Suppressor macrophage (primary cell): ENCODE results near the gene ETS1.
A peak's percentile ranks its signal among the peaks of the same experiment; 100 is the strongest.

Experiments used
- DNase-seq, 4 experiments: peaks; one replicate each; pipeline ENCODE4 v3.0.0-alpha.2; 2020 to 2022

Gene ETS1

DNA sequence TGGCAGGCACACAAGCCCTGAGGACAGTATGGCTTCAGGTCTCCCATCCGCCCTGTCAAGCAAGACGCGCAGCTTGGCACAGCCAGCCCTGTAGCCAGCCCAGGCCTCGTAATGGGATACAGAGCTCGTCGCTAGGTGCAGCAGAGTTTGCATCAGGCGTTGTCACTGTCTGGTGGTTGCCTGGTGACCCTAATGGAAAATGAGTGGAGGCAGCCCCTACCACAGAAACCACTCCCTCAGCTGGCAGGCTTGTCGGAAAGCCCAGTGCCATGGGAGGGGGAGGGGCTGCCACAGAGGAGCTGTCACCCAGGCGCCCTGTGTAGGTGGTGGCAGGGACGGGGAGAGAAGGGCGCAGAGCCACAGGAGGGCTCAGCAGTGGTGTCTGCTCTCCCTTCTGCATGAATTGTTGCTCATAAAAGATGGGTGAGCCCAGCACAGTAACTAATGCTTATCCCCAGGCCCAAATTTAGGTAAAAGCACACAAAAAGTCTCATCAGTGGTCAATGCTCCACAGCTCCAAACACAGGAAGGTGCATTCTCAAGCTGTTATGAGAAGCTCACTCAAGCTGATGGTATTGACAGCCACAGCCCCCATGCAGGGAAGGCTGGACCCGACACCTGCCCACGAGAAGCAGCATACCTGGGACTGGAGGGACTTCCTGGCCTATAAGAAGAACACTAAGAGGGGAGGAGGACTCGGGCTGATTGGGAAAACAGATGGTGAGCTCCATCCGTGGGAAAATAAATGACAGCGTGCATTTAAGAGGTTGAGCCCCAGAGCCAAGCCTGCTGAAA, 164.6 kb downstream of the ETS1 start:
- DNase-seq, result no peak

DNA sequence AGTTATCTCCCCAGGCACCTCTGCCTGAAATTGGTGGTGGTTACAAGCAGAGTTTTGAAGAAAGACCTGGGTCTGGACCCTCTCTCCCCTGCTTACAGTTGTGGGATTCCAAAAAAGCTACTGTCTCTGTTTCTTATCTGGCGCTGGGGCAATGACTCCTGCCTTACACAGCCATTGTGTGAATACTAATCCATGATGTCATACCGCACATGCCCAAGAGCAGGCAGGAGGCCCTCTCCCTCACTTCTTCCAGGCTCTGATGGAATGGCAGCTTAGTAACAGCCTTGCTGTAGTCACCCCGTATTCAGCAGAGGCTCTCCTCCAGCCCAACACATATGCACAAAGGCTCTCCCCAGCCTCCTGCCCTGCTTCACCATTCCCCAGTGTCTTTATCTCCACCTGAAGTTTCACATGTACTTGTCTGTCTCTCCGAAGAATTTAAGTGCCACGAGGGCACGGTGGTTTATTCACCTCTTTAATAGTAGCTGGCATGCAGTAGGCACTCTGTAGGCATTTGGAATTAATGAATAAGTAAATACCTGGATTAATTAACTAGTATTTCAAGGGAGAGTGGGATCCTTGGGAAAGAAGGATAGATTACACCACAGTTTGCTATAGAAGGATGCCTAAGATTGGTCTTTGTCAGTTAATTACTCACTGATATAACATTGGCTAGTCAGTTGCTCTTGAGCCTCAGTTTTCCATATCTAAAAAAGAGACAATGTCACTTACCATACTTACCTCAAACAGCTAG, 165.6 kb downstream of the ETS1 start:
- DNase-seq, result no peak

DNA sequence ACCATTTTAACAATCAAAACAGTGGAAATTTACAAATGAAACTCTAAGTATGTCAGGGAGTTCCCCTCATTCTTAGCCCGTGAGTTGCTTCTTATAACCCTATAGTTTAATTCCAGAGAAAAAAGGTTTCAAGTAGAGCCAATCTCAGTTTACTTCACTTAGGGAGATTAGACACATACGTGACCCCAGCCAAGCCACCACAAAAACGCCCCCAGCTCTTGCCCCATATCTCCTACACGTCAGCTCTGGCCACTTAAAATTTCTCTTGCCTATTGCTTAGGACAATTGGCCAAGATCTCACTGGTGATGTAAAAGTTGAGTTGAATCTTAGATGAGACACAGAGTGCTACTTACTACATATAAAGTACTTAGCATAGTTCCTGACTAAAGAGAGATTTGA, 166.4 kb downstream of the ETS1 start:
- peak; percentile 48 to 79 (median 61) for DNase-seq

DNA sequence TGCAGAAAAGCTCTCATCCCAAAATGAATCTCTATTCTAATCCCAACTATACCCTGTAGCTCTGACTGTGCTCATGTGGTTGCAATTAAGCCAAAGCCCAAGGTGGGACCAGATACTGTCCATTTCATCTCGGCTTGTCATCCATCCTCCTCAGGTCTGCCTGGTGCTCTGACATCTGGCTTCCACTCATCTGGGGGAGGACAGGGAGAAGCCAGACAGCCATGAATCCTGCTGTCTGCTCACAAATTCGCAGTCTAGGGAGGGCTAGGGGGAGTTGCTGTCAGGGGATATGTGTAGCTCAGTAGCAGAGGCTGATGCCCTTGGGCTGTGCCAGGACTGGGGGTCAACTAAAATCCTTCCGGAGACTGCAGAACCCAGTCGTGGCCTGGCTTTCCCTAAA, 167.1 kb downstream of the ETS1 start:
- DNase-seq, result no peak

DNA sequence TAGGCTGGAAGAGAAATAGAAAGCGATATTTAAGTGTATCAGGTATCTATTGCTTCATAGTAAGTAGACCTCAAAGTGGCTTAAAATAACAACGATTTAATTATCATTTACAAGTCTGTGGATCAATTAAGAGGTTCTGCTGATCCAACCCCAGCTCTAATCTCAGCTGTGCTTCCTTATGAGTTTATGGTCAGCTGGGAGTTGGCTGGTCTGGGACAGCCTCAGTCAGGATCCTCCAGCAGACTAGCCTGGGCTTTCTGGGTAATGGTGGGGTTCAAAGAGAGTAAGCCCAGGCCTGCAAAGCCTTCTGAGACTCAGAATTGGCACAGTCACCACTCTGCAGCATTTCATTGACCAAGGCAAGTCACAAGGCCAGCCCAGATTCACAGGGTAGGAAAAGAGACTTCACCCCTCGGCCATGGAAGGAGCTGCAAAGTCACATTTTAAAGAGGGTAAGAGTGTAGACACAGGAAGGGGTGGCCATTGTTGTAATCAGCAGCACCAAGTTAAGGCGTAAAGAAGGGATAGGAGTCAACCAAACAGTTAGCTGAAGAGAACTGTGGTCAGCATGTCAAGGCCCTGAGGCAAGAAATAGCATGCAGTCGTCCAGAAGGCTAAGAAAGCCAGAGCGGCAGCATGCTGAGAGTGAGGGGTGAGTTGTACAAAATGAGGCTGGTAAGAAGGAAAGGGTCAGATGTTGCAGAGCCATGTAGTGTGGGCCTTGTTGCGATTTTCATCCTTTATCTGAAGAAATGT, 168.2 kb downstream of the ETS1 start:
- no peak for DNase-seq

DNA sequence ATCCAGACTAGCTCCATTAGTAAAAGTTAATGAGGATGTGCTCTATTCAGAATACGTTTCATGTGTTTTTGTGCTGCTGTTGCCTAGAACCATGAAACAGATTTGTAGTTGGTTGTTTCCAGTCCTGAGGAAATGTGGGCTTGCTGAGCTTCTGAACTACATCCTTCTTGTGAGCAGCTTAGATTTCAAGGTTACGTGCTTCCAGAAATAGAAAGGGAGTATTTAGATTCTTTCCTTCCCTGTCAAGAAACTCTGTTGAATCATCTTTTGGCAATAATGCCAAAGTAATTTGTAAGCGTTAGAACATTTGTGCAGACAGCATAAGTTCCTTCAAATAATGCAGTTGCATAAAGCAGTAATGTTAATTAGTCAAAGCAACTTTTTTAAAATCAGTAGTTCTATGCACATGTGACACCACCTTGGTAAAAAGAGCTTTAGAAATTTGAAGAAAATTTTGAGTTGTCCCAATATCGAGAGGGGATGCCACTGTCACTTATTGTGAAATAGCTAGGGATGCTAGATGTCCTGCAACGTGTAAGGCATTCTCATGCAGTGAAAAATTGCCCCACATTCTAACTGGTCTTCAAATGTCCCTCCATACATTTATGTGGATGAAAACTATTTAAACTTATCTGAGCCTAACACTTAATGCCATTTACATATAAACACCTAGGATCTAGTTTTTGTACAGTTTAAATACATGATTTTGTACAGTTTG, 169.6 kb downstream of the ETS1 start:
- no peak for DNase-seq

DNA sequence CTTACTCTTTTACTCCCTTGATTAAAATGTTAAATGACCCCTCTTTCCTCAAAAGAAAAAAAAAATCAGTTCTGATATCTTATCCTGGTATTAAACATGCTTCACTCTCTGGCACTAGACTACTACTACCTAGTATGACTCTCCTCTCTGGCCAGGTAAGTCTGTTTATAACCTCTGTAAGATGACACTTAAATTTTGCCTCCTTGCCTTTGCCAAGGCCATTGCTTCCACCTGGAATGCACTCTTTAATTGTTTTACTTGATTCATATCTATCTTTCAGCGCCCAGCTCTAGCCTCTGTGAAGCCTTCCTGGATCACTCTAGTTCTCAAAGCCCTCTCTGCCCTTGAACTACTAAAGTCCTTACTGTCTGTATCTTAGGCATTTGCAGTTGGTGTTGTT, 170.4 kb downstream of the ETS1 start:
- no peak for DNase-seq

DNA sequence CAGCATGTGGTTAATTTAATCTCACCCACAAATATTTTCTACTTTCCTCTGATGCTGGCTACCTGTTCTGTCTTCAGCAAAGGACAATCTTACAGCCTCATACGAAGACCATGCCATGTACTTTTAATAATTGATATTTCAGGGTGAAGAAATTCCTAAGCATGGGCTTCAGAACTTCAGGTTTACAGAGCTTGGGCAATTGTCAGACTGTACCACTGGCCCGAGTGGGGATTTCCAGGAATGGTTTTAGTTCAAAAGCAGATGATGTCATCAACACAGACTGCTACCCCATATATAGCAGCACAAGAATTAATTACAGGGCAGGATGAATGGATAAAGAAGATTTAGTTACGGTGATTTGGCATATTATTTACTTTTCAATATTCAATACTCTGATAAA, 171.8 kb downstream of the ETS1 start:
- DNase-seq, result peak in 1 of 4 experiments; percentile 13

DNA sequence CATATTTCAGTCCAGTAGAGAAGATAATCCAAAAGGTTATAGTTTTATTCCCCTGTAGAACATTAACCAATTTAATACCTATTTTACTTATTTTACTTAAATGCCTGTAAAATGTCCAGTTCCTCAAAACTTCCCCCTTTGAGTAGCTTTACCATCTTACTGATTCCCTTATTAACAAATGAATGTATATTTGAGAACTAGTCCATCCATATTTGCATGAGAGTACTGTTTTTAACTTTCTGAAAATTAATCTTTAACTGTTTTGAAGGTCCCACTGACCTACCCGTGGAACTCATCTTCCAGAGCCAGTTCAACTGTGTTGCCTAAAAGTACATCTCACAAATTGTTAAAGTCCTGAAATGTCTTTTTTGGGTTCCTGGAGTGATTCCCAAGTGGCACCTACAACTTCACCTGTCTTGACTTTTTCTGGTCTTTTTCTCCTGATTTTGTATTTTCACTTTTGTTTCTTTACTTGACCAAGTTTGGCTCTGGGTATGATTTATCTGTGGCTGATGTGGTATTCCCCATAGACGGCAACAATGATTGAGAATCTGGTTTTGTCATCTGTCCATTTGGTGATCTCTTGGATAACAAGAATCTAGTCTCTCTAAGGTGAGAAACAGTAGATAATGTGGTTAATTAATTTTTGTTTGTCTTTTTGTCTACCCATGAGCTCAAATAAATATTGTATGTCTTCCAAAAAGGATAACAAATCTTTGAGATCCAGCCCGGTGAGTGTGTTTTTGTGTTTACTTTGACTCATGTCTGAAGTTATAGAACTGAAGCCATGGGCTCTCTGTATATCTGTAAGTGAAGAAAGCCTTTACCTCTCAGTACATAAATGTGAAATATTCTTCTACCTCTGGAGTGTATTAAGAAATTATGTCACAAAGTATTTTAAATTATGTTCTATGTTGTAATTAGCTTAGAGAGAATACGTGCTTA, 174.2 kb downstream of the ETS1 start:
- DNase-seq, result no peak

DNA sequence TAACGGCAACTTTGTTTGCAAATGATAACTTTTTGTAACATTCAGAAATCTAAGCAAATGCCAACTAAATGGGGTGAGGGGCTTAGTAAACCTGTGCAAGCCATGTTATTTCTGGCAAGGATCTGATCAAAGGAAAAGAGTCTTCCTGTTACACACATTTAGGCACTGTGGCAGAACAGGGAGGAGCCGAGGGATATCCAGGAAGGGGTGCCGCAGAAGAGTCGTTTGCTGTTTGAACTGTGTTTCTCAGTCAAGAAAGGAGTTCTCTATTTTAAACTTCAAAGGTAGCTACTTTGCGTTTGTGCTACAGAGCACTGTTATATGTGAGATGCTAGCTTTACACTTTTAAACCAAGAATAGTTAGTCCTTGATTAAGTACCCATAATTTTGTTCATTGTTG, 175.5 kb downstream of the ETS1 start:
- DNase-seq, result no peak

DNA sequence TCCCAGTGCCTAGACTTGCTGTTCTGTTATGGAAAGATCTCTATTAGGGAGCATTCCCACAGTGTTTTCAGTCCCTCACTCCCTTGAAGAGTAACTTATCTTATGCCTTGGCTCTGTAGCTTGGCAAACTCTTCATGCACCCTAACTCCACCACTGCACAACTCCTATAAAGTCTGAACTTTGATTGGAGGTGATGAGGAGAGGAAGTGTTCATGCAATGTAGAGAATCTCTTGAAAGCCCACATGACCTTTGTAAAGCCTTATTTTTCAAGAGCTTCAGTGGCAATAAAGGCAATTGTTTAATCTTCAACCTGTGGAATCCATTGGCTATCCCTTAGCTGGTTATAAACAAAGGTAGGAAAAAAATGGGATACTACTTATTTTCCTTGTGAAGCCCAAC, 176.2 kb downstream of the ETS1 start:
- no peak for DNase-seq

DNA sequence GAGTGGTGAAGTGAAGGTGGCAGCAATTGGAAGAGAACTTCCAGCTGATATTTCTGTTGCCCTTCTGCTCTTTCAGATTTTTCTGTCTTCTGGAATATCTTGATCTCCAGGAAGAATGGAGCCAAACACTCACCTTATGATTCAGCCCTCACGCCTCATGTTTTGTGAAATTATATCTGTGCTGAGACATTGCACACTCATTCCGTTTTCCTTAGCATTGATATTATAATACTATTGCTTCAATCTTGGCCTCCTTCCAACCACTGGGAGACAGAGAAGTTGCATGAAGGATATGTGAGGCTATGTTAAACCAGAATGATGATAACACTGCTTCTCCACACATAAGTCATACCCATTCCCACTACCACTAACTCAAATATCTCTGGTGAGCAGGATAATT, 177.9 kb downstream of the ETS1 start:
- peak in 3 of 4 experiments; percentile 23 to 41 (median 26) for DNase-seq
